Measurements from ENCODE around the gene ESR1. TPM values are rescaled to one million over a fixed set of nuclear protein-coding genes. Genes with fewer than 3 reads are reported as not detected.

The ESR1 gene
- total RNA-seq, 1 experiment from 2014 or later, result not detected

GRCh38 chr6:151916075-151916474 lies 108.6 kb downstream of the ESR1 start:
- Histone ChIP-seq H3K14ac (ENCODE audit: insufficient read depth, low read length) (no peak overlapping the region), H2BK12ac (ENCODE audit: insufficient read length, low read depth, low read length) (no peak overlapping the region), H3T11ph (ENCODE audit: low read length) (no peak overlapping the region), H2BK20ac (ENCODE audit: low read depth, low read length, poor library complexity, severe bottlenecking) (no peak overlapping the region), H4K8ac (replicated peaks; ENCODE audit: insufficient read length, low read depth, low read length) (no peak overlapping the region), H4K91ac (ENCODE audit: insufficient read length, low read depth, low read length) (no peak overlapping the region), H3K79me2 (ENCODE audit: insufficient read depth, low read length) (no peaks in the 10 kb centered on the region), H4K20me1 (ENCODE audit: control insufficient read depth, insufficient read depth, insufficient read length) (no peaks in the 10 kb centered on the region), H3K27ac (ENCODE audit: insufficient read length, low read depth, low read length) (no peak overlapping the region), H3K4ac (ENCODE audit: low read depth, low read length) (no peak overlapping the region), H3K18ac (ENCODE audit: insufficient read length, low read depth, low read length) (no peak overlapping the region), H2AK5ac (ENCODE audit: insufficient read length, low read length) (no peak overlapping the region), H2BK5ac (ENCODE audit: insufficient read length, low read length) (no peak overlapping the region), H3K23ac (ENCODE audit: insufficient read length, low read depth, low read length) (no peak overlapping the region), H3K9ac (ENCODE audit: extremely low read depth, insufficient read length, low read length) (no peak overlapping the region), H3K23me2 (ENCODE audit: insufficient read length, low read depth, low read length, poor library complexity, severe bottlenecking) (no peaks in the 10 kb centered on the region), H4K5ac (ENCODE audit: insufficient read length, low read depth, low read length) (no peak overlapping the region), H3K56ac (ENCODE audit: insufficient read length, low read depth, low read length) (no peak overlapping the region), H3K79me1 (ENCODE audit: insufficient read depth, low read depth, low read length, poor library complexity, severe bottlenecking) (no peaks in the 10 kb centered on the region), H2BK120ac (ENCODE audit: low read depth, low read length, poor library complexity, severe bottlenecking) (no peak overlapping the region), H2BK15ac (ENCODE audit: low read depth, low read length) (no peak overlapping the region), H3K4me1 (ENCODE audit: insufficient read depth, low read length) (no peaks in the 10 kb centered on the region), H3K9me3 (ENCODE audit: control insufficient read depth, low read depth, low read length) (no peaks in the 10 kb centered on the region), H3K4me2 (ENCODE audit: insufficient read depth, insufficient read length, low read length) (no peak overlapping the region), H3K27me3 (ENCODE audit: insufficient read depth, low read length) (no peaks in the 10 kb centered on the region; the same call in 1 of the 2 replicates), H2AFZ (ENCODE audit: low read length) (no peak overlapping the region)
- Mint-ChIP-seq H3K4me1 (peaks cover 8 to 14% of the 10 kb centered on the region in 2 experiments), H3K9me3 (no peaks in the 10 kb centered on the region; a peak in 1 of 5 replicates), H3K27me3 (ENCODE audit: low read depth) (no peaks in the 10 kb centered on the region), H3K36me3 (ENCODE audit: insufficient read depth in 1 of 3, low read depth in 3 of 3) (no peaks in the 10 kb centered on the region), H3K4me3 (no peak overlapping the region), H3K27ac (no peak overlapping the region)
- no peak for TF ChIP-seq CTCF (conservative IDR thresholded peaks at IDR 0.05)
- WGBS (ENCODE audit: extremely low coverage, insufficient read length, low lambda C conversion rate), result no CpG with 5 or more reads among the region's 3 CpGs
- DNase-seq, result no peak
